Measurements from ENCODE around the gene PCGF5.

The PCGF5 gene

GRCh38 chr10:91215384-91215783, 5.1 kb upstream of the PCGF5 start (continued):
- TF ChIP-seq BCL6B (tag by site-specific recombination; IDR thresholded peaks at IDR 0.05) = no peak

GRCh38 chr10:91219371-91220193, 881 bp upstream of the PCGF5 start:
- ChIA-PET CTCF (interaction anchor here (0.6 to 1.4 kb wide), 6 partner anchors 9 to 340 kb away, joined by 3 to 4 read pairs (median 3); no protein-coding TSS in a partner anchor), POLR2A (interaction anchor here (0.5 to 1.5 kb wide), 3 partner anchors 9 to 166 kb away, joined by 3 to 6 read pairs (median 4); no protein-coding TSS in a partner anchor)
- TF ChIP-seq KLF7 (tag by site-specific recombination; IDR thresholded peaks at IDR 0.05; ENCODE audit: borderline replicate concordance) (0 out of 2 replicates have a peak, but pooled peaks have one; percentile 5), KLF1 (tag by site-specific recombination; IDR thresholded peaks at IDR 0.05) (no peak)
- H3K4me1 ChIP-seq (ENCODE audit: control insufficient read depth, insufficient read depth, low read length) = peaks cover 10% of the 10 kb centered on the region
- H3K9me3 ChIP-seq (ENCODE audit: control insufficient read depth, insufficient read depth, low read depth, low read length) = no peaks in the 10 kb centered on the region
- H3K36me3 ChIP-seq (ENCODE audit: control insufficient read depth in 2 of 2, insufficient read depth in 1 of 2, low read length in 2 of 2) = peaks cover 0 to 12% of the 10 kb centered on the region in 2 experiments; a peak in 1 of 3 replicates
- peak overlapping the region; percentile 37; the same call in 1 of the 2 replicates for H3K4me3 ChIP-seq (ENCODE audit: low read depth, low read length)
- H3K27ac ChIP-seq (ENCODE audit: extremely low read depth, low read depth, low read length) = no peak overlapping the region

GRCh38 chr10:91220954-91221675, 652 bp downstream of the PCGF5 start:
- Histone ChIP-seq H3K9me3 (ENCODE audit: control insufficient read depth, insufficient read depth, low read depth, low read length) (no peaks in the 10 kb centered on the region), H3K27ac (ENCODE audit: extremely low read depth, low read depth, low read length) (peak overlapping the region; percentile 87), H3K4me1 (ENCODE audit: control insufficient read depth, insufficient read depth, low read length) (peaks cover 10% of the 10 kb centered on the region), H3K4me3 (ENCODE audit: low read depth, low read length) (peak overlapping the region; percentile 92), H3K36me3 (ENCODE audit: control insufficient read depth in 2 of 2, insufficient read depth in 1 of 2, low read length in 2 of 2) (peaks cover 0 to 14% of the 10 kb centered on the region in 2 experiments; a peak in 1 of 3 replicates)
- ChIA-PET POLR2A (interaction anchor here (1.0 to 1.5 kb wide), 3 partner anchors 11 to 59 kb away, joined by 3 to 6 read pairs (median 4); no protein-coding TSS in a partner anchor), CTCF (interaction anchor here (1.0 to 1.2 kb wide), 2 partner anchors 31 to 215 kb away, joined by 3 to 4 read pairs; no protein-coding TSS in a partner anchor)
- TF ChIP-seq ZNF658 (tag by site-specific recombination; IDR thresholded peaks at IDR 0.05) (no peak), AEBP2 (tag by site-specific recombination; IDR thresholded peaks at IDR 0.05; ENCODE audit: borderline replicate concordance) (no peak), ZNF596 (tag by site-specific recombination; IDR thresholded peaks at IDR 0.05) (0 out of 2 replicates have a peak, but pooled peaks have one; percentile 5), CTCF (tag by site-specific recombination; IDR thresholded peaks at IDR 0.05) (0 out of 2 replicates have a peak, but pooled peaks have one; percentile 3), ZBTB26 (tag by site-specific recombination; optimal IDR thresholded peaks at IDR 0.05) (peak; percentile 61), PRDM1 (tag by site-specific recombination; IDR thresholded peaks at IDR 0.05) (peak; percentile 57; the same call in 1 of the 2 replicates), ZBTB8A (tag by site-specific recombination; IDR thresholded peaks at IDR 0.05) (peak; percentile 11; the same call in 1 of the 2 replicates), ZBTB20 (tag by site-specific recombination; IDR thresholded peaks at IDR 0.05) (peak; percentile 81), BCL11B (tag by site-specific recombination; IDR thresholded peaks at IDR 0.05; ENCODE audit: low read depth) (no peak), ZNF645 (tag by site-specific recombination; IDR thresholded peaks at IDR 0.05) (no peak)

Measured in HEK293 (cell line).